Measurements from ENCODE around the gene RNF144B. TPM values are rescaled to one million over a fixed set of nuclear protein-coding genes. Genes with fewer than 3 reads are reported as not detected.
"Not testable (repeated sequence)": the region's sequence is repeated elsewhere in the genome, so short reads cannot be mapped to it uniquely, and the experiment has no call there.

RNF144B gene
- total RNA-seq, 2 donors from 2014 or later, result 21.5 to 26.0 TPM

DNA sequence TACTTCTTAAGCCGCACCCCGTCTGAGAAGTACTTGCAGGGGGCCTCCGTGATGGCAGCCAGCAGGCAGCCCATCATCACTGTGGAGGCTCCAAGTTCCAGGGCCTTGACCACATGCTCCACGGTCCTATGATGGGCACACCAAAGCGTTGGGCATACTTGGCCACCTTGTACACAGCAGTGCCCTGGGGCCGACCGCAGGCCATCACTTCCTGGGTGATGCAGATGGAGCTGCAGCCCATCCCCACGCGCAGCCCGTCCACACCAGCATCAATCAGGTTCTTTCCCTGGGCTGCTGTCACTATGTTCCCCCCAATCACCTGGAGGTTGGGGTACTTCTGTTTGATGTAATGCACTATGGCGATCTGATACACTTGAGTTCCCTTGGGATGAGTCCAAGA lies 19.8 kb upstream of the RNF144B start:
- intact Hi-C loops (cut with DNase I), result no loop called here
- no peak for DNase-seq (ENCODE audit: low spot score)

- no peak for DNase-seq (ENCODE audit: low spot score)
- intact Hi-C loops (cut with DNase I), result no loop called here
Measured at GRCh38 chr6:18368277-18369105, 18.7 kb upstream of the RNF144B start.

GRCh38 chr6:18371010-18371409 lies 16.1 kb upstream of the RNF144B start:
- DNase-seq (ENCODE audit: low spot score), result no peak
- intact Hi-C loops (cut with DNase I), result no loop called here

- intact Hi-C loops (cut with DNase I), result no loop called here
- no peak for DNase-seq (ENCODE audit: low spot score)
Measured at GRCh38 chr6:18371656-18372055, 15.5 kb upstream of the RNF144B start.

- no peak for DNase-seq (ENCODE audit: low spot score)
- intact Hi-C loops (cut with DNase I), result no loop called here
Measured at GRCh38 chr6:18380158-18380836, 6.9 kb upstream of the RNF144B start.

- no peak for DNase-seq (ENCODE audit: low spot score)
- intact Hi-C loops (cut with DNase I), result no loop called here
Measured at GRCh38 chr6:18380851-18381250, 6.3 kb upstream of the RNF144B start.

GRCh38 chr6:18383441-18383840 lies 3.7 kb upstream of the RNF144B start:
- intact Hi-C loops (cut with DNase I), result no loop called here
- DNase-seq (ENCODE audit: low spot score), result no peak

GRCh38 chr6:18384621-18385020 lies 2.5 kb upstream of the RNF144B start:
- no peak for DNase-seq (ENCODE audit: low spot score)

GRCh38 chr6:18386298-18386976 lies 713 bp upstream of the RNF144B start:
- DNase-seq (ENCODE audit: low spot score), result no peak
- intact Hi-C loops (cut with DNase I), result no loop called here

More at GRCh38 chr6:18384621-18385020, 2.5 kb upstream of the RNF144B start:
- intact Hi-C loops (cut with DNase I), result no loop called here

- intact Hi-C loops (cut with DNase I), result no loop called here
- no peak for DNase-seq (ENCODE audit: low spot score)
Measured at GRCh38 chr6:18388271-18388670, 1.1 kb downstream of the RNF144B start.

GRCh38 chr6:18388942-18389341 lies 1.8 kb downstream of the RNF144B start:
- intact Hi-C loops (cut with DNase I), result no loop called here
- no peak for DNase-seq (ENCODE audit: low spot score)

DNA sequence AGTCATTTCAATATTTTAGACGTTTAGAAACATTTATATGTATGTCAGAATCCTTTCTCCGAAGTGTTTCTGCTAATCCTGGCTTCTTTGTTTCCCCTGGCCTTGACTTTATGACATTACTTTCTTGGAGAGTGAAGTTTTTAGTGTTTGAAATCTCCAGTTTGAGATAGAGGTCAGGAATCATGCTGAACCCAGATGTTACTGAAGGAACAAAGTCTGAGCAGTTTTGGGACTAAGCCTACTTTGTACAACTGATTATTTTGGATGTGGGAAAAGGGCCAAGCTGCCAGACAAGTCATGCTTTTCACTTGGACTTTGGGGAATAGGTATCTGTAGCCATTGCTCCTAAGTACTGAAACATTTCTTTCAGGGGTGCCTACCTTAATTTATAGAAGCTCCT lies 2.3 kb downstream of the RNF144B start:
- intact Hi-C loops (cut with DNase I), result no loop called here
- DNase-seq (ENCODE audit: low spot score), result no peak

- intact Hi-C loops (cut with DNase I), result no loop called here
- DNase-seq (ENCODE audit: low spot score), result no peak
Measured at GRCh38 chr6:18390476-18390875, 3.3 kb downstream of the RNF144B start.

DNA sequence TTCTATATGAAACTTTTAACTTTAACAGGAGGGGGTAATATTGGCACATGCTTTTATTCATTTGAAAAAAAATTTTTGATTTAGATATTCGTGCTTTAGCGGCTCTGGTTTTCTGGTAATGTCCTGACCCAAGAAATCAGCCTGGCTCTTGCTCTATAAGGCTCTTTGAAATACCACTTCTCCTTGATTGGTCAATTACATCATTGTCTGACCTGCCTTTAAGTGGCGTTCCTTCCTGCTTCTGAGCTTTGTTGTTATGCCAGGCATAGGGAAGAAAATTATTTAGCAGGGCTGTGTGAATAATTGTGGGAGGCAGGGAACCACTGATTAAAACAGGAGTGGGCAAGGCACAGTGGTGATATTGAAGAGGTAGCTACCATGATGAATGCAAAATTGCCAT lies 3.9 kb downstream of the RNF144B start:
- intact Hi-C loops (cut with DNase I), result no loop called here

GRCh38 chr6:18392346-18392877 lies 5.3 kb downstream of the RNF144B start:
- intact Hi-C loops (cut with DNase I), result no loop called here
- DNase-seq (ENCODE audit: low spot score), result no peak

More for the DNA sequence above, 3.9 kb downstream of the RNF144B start:
- no peak for DNase-seq (ENCODE audit: low spot score)

GRCh38 chr6:18393698-18394097 lies 6.5 kb downstream of the RNF144B start:
- intact Hi-C loops (cut with DNase I), result no loop called here
- DNase-seq (ENCODE audit: low spot score), result no peak

- intact Hi-C loops (cut with DNase I), result no loop called here
- no peak for DNase-seq (ENCODE audit: low spot score)
Measured at GRCh38 chr6:18395177-18395855, 8.2 kb downstream of the RNF144B start.

DNA sequence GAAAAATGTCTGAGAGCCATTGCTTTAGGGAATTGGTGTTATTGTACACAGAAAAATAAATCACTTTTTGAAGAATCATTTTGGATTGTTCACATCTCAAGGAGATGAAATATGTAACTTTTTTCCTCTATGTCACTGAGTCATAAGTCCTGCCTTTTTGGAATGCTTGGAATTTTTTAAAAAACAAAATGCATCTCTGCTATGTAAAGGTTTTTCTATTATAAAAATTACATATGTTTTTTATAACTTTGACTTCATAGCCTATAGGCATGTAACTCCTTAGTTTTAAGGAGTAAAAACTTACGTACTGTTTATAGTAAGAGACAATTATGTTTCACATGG lies 8.7 kb downstream of the RNF144B start:
- no peak for DNase-seq (ENCODE audit: low spot score)
- intact Hi-C loops (cut with DNase I), result no loop called here

GRCh38 chr6:18397701-18398100 lies 10.6 kb downstream of the RNF144B start:
- intact Hi-C loops (cut with DNase I), result no loop called here
- no peak for DNase-seq (ENCODE audit: low spot score)

DNA sequence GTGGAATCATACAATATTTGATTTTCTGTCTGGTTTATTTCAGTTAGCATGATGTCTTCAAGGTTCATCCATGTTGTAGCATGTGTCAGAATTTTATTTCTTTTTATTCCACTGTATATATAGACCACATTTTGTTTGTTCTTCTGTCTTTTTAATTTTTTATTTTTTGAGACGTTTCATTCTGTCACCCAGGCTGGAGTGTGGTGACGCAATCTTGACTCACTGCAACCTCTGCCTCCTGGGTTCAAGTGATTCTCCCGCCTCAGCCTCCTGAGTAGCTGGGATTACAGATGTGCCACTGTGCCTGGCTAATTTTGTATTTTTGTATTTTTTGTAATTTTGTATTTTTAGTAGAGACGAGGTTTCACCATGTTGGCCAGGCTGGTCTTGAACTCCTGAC lies 11.1 kb downstream of the RNF144B start:
- intact Hi-C loops (cut with DNase I); DNase-seq (ENCODE audit: low spot score): not testable (repeated sequence)

All from posterior vena cava (tissue), 2 donors.